Nephron (organoid): Measurements from ENCODE around the gene NCOA4.

Source experiments
- H3K27ac Mint-ChIP-seq, 3 experiments: 2 replicates each; pipeline ENCODE4 v1.8.0; 2020; ENCODE audit warnings: mixed read lengths in 3 of 3, mild to moderate bottlenecking in 2 of 3, moderate library complexity in 1 of 3
- H3K27me3 Mint-ChIP-seq: 2 replicates; pipeline ENCODE4 v1.8.0; 2021; ENCODE audit warnings: low read depth, mild to moderate bottlenecking, moderate library complexity, mixed read lengths
- H3K36me3 Mint-ChIP-seq: 2 replicates; pipeline ENCODE4 v1.8.0; 2020; ENCODE audit warnings: low read depth, mixed read lengths
- H3K4me1 Mint-ChIP-seq: 2 replicates; pipeline ENCODE4 v1.8.0; 2020; ENCODE audit warnings: mixed read lengths
- H3K4me3 Mint-ChIP-seq, 3 experiments: 2 replicates each; pipeline ENCODE4 v1.8.0; 2020; ENCODE audit warnings: mild to moderate bottlenecking in 3 of 3, mixed read lengths in 3 of 3, moderate library complexity in 2 of 3
- H3K9me3 Mint-ChIP-seq: 2 replicates; pipeline ENCODE4 v1.8.0; 2020; ENCODE audit warnings: mixed read lengths
- TF ChIP-seq, protein P1 (sequence below), 3 experiments: fragments of 200-600 bp; sonication (generic); IDR thresholded peaks; one replicate each; pipeline ENCODE4 v1.5.0; 2021; ENCODE audit warnings: antibody characterized with exemption in 3 of 3; ENCODE audit not compliant: unreplicated experiment in 3 of 3

Gene NCOA4

DNA sequence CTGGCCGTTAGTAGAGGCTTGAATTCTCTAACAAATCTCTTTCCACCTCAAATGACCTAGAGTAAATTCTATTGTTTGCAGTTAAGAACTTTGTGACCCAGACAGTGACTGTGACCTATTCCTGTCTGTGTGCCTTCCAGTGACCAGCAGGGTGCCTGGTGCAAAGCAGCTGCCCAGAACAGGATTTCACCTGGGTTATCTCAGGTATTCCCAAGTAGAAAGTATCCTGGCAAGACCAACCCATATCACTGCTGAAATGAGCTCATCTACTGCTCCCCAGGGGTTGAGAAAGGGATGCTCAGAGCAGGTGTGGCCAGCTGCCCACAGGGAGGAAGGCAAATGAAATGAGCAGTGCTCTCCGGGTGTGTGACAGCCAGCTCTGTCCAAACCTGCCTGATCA is 17.7 kb upstream of the NCOA4 start:
- H3K36me3 Mint-ChIP-seq = no peaks in the 10 kb centered on the region
- peaks cover 8% of the 10 kb centered on the region for H3K27me3 Mint-ChIP-seq
- no peaks in the 10 kb centered on the region for H3K4me1 Mint-ChIP-seq
- no peaks in the 10 kb centered on the region for H3K9me3 Mint-ChIP-seq
- TF ChIP-seq, protein P1, sequence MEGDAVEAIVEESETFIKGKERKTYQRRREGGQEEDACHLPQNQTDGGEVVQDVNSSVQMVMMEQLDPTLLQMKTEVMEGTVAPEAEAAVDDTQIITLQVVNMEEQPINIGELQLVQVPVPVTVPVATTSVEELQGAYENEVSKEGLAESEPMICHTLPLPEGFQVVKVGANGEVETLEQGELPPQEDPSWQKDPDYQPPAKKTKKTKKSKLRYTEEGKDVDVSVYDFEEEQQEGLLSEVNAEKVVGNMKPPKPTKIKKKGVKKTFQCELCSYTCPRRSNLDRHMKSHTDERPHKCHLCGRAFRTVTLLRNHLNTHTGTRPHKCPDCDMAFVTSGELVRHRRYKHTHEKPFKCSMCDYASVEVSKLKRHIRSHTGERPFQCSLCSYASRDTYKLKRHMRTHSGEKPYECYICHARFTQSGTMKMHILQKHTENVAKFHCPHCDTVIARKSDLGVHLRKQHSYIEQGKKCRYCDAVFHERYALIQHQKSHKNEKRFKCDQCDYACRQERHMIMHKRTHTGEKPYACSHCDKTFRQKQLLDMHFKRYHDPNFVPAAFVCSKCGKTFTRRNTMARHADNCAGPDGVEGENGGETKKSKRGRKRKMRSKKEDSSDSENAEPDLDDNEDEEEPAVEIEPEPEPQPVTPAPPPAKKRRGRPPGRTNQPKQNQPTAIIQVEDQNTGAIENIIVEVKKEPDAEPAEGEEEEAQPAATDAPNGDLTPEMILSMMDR (IDR thresholded peaks at IDR 0.05; ENCODE audit: unreplicated experiment in 3 of 3) = no peak
- no peak overlapping the region for H3K27ac Mint-ChIP-seq
- no peak overlapping the region for H3K4me3 Mint-ChIP-seq

DNA sequence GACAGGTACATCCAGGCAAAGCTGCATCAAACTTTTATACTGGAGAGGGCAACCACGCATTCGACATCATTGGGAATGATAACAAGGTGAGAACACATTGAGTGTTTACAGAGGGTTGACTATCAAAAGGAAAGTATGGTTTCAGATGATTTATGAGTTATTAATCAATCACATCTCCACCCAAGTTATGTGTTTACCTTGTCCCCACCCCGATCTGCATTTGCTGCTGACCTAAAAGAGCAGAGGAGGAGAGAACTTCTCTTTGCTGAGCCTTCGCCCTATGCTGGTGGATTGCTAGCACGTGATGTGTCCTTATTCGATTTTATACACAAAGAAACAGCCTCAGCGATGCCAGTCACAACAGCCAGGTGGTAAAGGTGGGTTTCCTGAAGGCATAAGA is 15.8 kb upstream of the NCOA4 start, which contains the start of gene MSMB:
Gene MSMB (minus strand): TSS at position 9 of the 400 bp plus-strand sequence. CDS start 32 bp downstream, outside the sequence.
- no peak within 1 kb of the TSS for H3K4me3 Mint-ChIP-seq
- H3K9me3 Mint-ChIP-seq = no peaks in the 10 kb centered on the region
- no peaks in the 10 kb centered on the region for H3K36me3 Mint-ChIP-seq
- H3K27ac Mint-ChIP-seq = no peak within 1 kb of the TSS
- H3K27me3 Mint-ChIP-seq = peaks cover 8% of the 10 kb centered on the region
- TF ChIP-seq, protein P1 (IDR thresholded peaks at IDR 0.05; ENCODE audit: unreplicated experiment in 3 of 3) = no peak
- no peaks in the 10 kb centered on the region for H3K4me1 Mint-ChIP-seq

DNA sequence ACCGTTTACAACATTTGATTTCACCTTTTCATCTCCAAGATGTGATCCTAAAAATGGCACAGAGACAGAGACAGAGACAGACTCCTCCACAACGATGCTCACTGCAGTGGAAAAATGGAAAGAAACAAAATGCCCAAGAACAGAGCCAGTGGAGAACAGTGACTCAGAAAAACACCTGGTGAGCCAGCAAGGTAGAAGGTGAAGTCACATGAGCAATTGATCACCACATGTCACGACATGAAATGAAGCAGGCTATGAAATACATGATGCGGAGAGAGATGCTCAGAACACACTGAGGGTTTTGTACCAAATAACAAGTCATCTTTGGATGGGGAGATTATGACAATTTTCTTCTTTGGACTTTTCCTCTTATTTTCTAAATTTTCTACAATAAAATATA is 12.1 kb upstream of the NCOA4 start:
- TF ChIP-seq, protein P1 (IDR thresholded peaks at IDR 0.05; ENCODE audit: unreplicated experiment in 3 of 3) = no peak
- peaks cover 8% of the 10 kb centered on the region for H3K27me3 Mint-ChIP-seq
- H3K4me1 Mint-ChIP-seq = no peaks in the 10 kb centered on the region
- H3K27ac Mint-ChIP-seq = no peak overlapping the region
- no peaks in the 10 kb centered on the region for H3K9me3 Mint-ChIP-seq
- H3K4me3 Mint-ChIP-seq = no peak overlapping the region
- no peaks in the 10 kb centered on the region for H3K36me3 Mint-ChIP-seq

DNA sequence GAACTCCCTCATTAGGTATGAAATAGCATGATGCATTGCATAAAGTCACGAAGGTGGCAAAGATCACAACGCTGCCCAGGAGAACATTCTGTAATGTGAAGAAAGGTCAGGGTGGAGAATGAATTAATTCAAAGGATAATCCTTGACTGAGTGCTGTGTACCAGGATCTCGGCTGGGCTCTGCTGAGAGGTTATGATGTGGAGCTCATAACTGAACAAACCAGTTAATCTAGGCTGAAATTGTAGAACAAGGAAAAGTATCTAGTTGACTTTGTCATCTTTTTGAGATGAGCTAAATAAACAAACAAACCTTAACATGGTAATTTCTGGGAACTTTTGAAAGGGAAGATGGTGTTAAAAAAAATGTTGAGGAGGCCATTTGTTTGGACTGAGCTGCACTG is 9.6 kb upstream of the NCOA4 start:
- H3K4me1 Mint-ChIP-seq = no peaks in the 10 kb centered on the region
- no peaks in the 10 kb centered on the region for H3K36me3 Mint-ChIP-seq
- H3K9me3 Mint-ChIP-seq = no peaks in the 10 kb centered on the region
- TF ChIP-seq, protein P1 (IDR thresholded peaks at IDR 0.05; ENCODE audit: unreplicated experiment in 3 of 3) = no peak
- H3K27ac Mint-ChIP-seq = no peak overlapping the region
- H3K27me3 Mint-ChIP-seq = peaks cover 5% of the 10 kb centered on the region
- H3K4me3 Mint-ChIP-seq = no peak overlapping the region

DNA sequence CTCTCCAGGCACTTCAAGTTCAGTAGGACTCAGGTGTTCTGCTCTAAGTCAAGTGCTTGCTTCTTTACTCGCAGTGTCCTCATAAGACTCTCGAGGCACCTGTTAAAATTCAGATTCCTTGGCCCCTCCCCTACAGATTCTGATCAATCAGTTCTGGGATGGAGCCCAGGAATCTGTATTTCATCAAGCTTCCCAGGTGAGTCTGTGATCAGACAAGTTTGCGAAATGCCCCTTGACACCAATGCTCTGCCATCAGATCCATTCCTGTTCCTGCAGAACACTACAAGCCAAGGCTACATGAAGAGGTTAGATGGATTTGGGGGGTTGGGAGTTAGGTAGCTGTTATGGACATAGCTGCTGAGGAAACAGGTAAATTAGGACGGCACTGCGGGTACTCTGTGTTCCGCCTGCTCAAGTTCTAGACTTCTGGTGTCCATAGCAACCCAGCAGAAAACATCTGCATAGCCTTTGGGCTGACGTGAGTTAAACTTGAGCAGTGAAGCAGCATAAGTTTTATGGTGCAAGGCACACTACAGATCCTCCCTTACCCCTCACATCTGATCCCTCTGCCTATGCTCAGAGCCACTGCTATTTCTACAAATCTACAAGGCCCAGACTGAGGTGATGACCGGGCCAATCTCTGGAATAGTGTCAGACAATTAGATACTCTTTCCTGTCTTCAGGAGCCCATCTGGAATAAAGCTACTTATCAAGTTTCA is 6.8 kb upstream of the NCOA4 start:
- no peaks in the 10 kb centered on the region for H3K9me3 Mint-ChIP-seq

More for the DNA sequence above, 6.8 kb upstream of the NCOA4 start:
- TF ChIP-seq, protein P1 (IDR thresholded peaks at IDR 0.05; ENCODE audit: unreplicated experiment in 3 of 3) = no peak
- no peak overlapping the region for H3K4me3 Mint-ChIP-seq
- no peaks in the 10 kb centered on the region for H3K36me3 Mint-ChIP-seq
- H3K27ac Mint-ChIP-seq = no peak overlapping the region
- H3K4me1 Mint-ChIP-seq = no peaks in the 10 kb centered on the region
- no peaks in the 10 kb centered on the region for H3K27me3 Mint-ChIP-seq
